K562 (cell line): Measurements from ENCODE around the gene WWP2. TPM values are rescaled to one million over a fixed set of nuclear protein-coding genes. Genes with fewer than 3 reads are reported as not detected.

Experiments
- ATAC-seq: fragments of 200-7000 bp; cut with Tn5 transposase; 3 replicates; pipeline ENCODE4 v1.9.1; 2020; ENCODE audit warnings: moderate library complexity
- BruUV-seq: library from RNA; stranded (reverse); fragments of 400-500 nt; replicated peaks from 2 replicates; lab custom pipeline; 2021; lab: Mats Ljungman, UMichigan
- CTCF ChIA-PET: fragments of 300-600 bp; formaldehyde crosslinking; extraction: SDS; loops from one replicate; lab custom pipeline; 2021; ENCODE audit warnings: low intra/inter-chr PET ratio; lab: Yijun Ruan, JAX
- POLR2A ChIA-PET: fragments of 300-600, 350-650 bp; sonication (Branson Sonifier 250); formaldehyde crosslinking; extraction: SDS; loops from one replicate; lab custom pipeline; 2021; ENCODE audit warnings: antibody characterized with exemption, inconsistent platforms; lab: Yijun Ruan, JAX
- DNase-seq, 4 experiments: peaks; one replicate each; pipeline versions ENCODE4 v3.0.0 to v3.0.0-alpha.2; 2011 to 2018; ENCODE audit warnings: low spot score in 3 of 4, mixed read lengths in 3 of 4; ENCODE audit errors: extremely low read depth in 1 of 4
- FAIRE-seq: peaks from 2 replicates; lab custom pipeline; 2011; peaks lifted over from hg19 to GRCh38; lab: Jason Lieb, UNC
- H2AFZ ChIP-seq: 2 replicates; pipeline ENCODE4 v1.6.0; 2011; ENCODE audit warnings: low read depth, low read length, control low read depth, inconsistent platforms
- H3K27ac ChIP-seq: fragments of 200-600 bp; 3 replicates; pipeline ENCODE4 v1.8.0; 2011; ENCODE audit warnings: low read depth, mild to moderate bottlenecking, control low read depth, inconsistent platforms, low read length, moderate library complexity, mixed read lengths; ENCODE audit errors: extremely low read depth
- H3K27me3 ChIP-seq, 2 experiments: fragments of 300-600 bp in 1 of 2; 2 replicates in 1 of 2; 3 replicates in 1 of 2; pipeline versions ENCODE4 v1.6.0 to v1.8.0; 2011; ENCODE audit warnings: inconsistent platforms in 2 of 2, low read length in 2 of 2, mild to moderate bottlenecking in 1 of 2, mixed read lengths in 1 of 2, moderate library complexity in 1 of 2; ENCODE audit not compliant: control insufficient read depth in 2 of 2, insufficient read depth in 2 of 2
- H3K36me3 ChIP-seq: fragments of 300-600 bp; 3 replicates; pipeline ENCODE4 v1.8.0; 2011; ENCODE audit warnings: mild to moderate bottlenecking, low read length, inconsistent platforms; ENCODE audit not compliant: control insufficient read depth, insufficient read depth
- H3K4me1 ChIP-seq, 2 experiments: fragments of 200-600 bp in 1 of 2; replicated peaks in 1 of 2; 2 replicates in 1 of 2; 3 replicates in 1 of 2; pipeline versions ENCODE4 v1.5.1 to v1.8.0; 2011; ENCODE audit warnings: inconsistent platforms in 2 of 2, low read length in 2 of 2, mild to moderate bottlenecking in 1 of 2, mixed read lengths in 1 of 2, moderate library complexity in 1 of 2; ENCODE audit not compliant: control insufficient read depth in 2 of 2, insufficient read depth in 2 of 2
- H3K4me2 ChIP-seq: 2 replicates; pipeline ENCODE4 v1.6.1; 2011; ENCODE audit warnings: low read length, control low read depth, inconsistent platforms, mixed read lengths; ENCODE audit not compliant: insufficient read depth
- H3K4me3 ChIP-seq: fragments of 200-600 bp; sonication (generic), shearing (Covaris generic); 2 replicates; pipeline ENCODE4 v1.5.1; 2016; ENCODE audit warnings: control low read depth, inconsistent platforms
- H3K79me2 ChIP-seq: fragments of 200-600 bp; 3 replicates; pipeline ENCODE4 v1.8.0; 2011; ENCODE audit warnings: low read length, inconsistent platforms; ENCODE audit not compliant: control insufficient read depth, insufficient read depth
- H3K9ac ChIP-seq, 2 experiments: 2 replicates each; pipeline versions ENCODE4 v1.6.0 to v1.6.1; 2011; ENCODE audit warnings: low read depth in 2 of 2, low read length in 2 of 2, control low read depth in 1 of 2, inconsistent platforms in 1 of 2, mild to moderate bottlenecking in 1 of 2, mixed read lengths in 1 of 2; ENCODE audit not compliant: insufficient read depth in 1 of 2
- H3K9me1 ChIP-seq: one replicate; pipeline ENCODE4 v1.6.0; 2011; ENCODE audit warnings: inconsistent platforms, mild to moderate bottlenecking, low read length, moderate library complexity; ENCODE audit not compliant: control insufficient read depth, insufficient read depth
- H3K9me3 ChIP-seq: replicated peaks from 2 replicates; pipeline ENCODE4 v1.5.1; 2011; ENCODE audit warnings: low read depth, low read length, inconsistent platforms; ENCODE audit not compliant: control insufficient read depth, insufficient read depth
- H4K20me1 ChIP-seq: replicated peaks from 2 replicates; pipeline ENCODE4 v1.6.1; 2011; ENCODE audit warnings: low read length, inconsistent platforms, mixed read lengths; ENCODE audit not compliant: control insufficient read depth, insufficient read depth
- GABPA ChIP-seq: fragments of 200-800 bp; sonication (Bioruptor generic); conservative IDR thresholded peaks from 2 replicates; pipeline ENCODE4 v1.6.1; 2016; ENCODE audit warnings: low read depth, missing genetic modification characterization, missing compliant biosample characterization
- NCOA4 ChIP-seq: fragments of 450-650 bp; IDR thresholded peaks from 2 replicates; pipeline ENCODE4 v1.6.1; 2018; ENCODE audit warnings: mild to moderate bottlenecking; ENCODE audit not compliant: partially characterized antibody
- SMARCB1 ChIP-seq: IDR thresholded peaks from 2 replicates; pipeline ENCODE4 v1.6.1; 2011; ENCODE audit warnings: improper control_type of control experiment, low read depth; ENCODE audit not compliant: insufficient read length
- ZC3H11A ChIP-seq: IDR thresholded peaks from 2 replicates; pipeline ENCODE4 v1.6.1; 2012; ENCODE audit warnings: low read depth, low read length, improper control_type of control experiment
- WGBS: fragments of 100-300 bp; shearing (Covaris generic); methylation state at CpG from one replicate; pipeline ENCODE4 v1.1.6; 2016; ENCODE audit warnings: low coverage, mixed read lengths; ENCODE audit not compliant: insufficient coverage; ENCODE audit errors: missing lambda C conversion rate; 5-methylcytosine and 5-hydroxymethylcytosine counted together
- in situ Hi-C: fragments of 300-500 bp; cut with MboI; formaldehyde crosslinking; loops from 4 replicates; pipeline ENCODE4 v1.15.0; 2018; ENCODE audit warnings: inconsistent platforms, mixed read lengths
- intact Hi-C: fragments of 100-400 bp; cut with micrococcal nuclease; formaldehyde crosslinking; loops from 2 replicates; pipeline ENCODE4 v1.14.2; 2022
- polyA plus RNA-seq, 8 experiments: library from polyadenylated mRNA; depleted of rRNA in 4 of 8; stranded (reverse) in 5 of 8; unstranded in 3 of 8; fragments of >200 nt; fragmentation: Nextera tagmentation in 2 of 8; fragmentation: Illumina TruSeq in 1 of 8; extraction: Ambion mirVana in 2 of 8; extraction: Trizol in 1 of 8; gene quantifications; 2 replicates each; pipeline versions ENCODE4 v1.2.1 to v1.2.3, GENCODE V29; 2011 to 2014; ENCODE audit warnings: inconsistent platforms in 1 of 8, missing spikeins in 1 of 8
- total RNA-seq, 7 experiments: library from RNA; depleted of rRNA in 6 of 7; stranded (reverse); fragments of >200 nt in 6 of 7; fragmentation: Illumina TruSeq in 2 of 7; extraction: Trizol in 2 of 7; gene quantifications; 2 replicates each; pipeline versions ENCODE4 v1.2.1 to v1.2.3, GENCODE V29; 2011 to 2021; ENCODE audit warnings: low replicate concordance in 1 of 7
- TF ChIP-seq, protein P1 (sequence below), 2 experiments: fragments of 450-650 bp; IDR thresholded peaks; 2 replicates each; pipeline ENCODE4 v1.6.1; 2016; ENCODE audit warnings: mild to moderate bottlenecking in 2 of 2, borderline replicate concordance in 1 of 2, low read depth in 1 of 2, moderate library complexity in 1 of 2
- TF ChIP-seq, protein P2 (sequence below): fragments of 450-650 bp; IDR thresholded peaks from 2 replicates; pipeline ENCODE4 v1.6.1; 2016; ENCODE audit warnings: mild to moderate bottlenecking
- TF ChIP-seq, protein P3 (sequence below): fragments of 250-450 bp; sonication (Bioruptor Pico); IDR thresholded peaks from 2 replicates; pipeline ENCODE4 v1.4.0; 2020; ENCODE audit warnings: mild to moderate bottlenecking

Gene WWP2
- total and polyA plus RNA-seq, 9 of the 15 experiments (the other 6 are each of a cell fraction or from before 2014, with no cell fraction given): 1.9 to 34.4 (median 14.6) TPM

DNA sequence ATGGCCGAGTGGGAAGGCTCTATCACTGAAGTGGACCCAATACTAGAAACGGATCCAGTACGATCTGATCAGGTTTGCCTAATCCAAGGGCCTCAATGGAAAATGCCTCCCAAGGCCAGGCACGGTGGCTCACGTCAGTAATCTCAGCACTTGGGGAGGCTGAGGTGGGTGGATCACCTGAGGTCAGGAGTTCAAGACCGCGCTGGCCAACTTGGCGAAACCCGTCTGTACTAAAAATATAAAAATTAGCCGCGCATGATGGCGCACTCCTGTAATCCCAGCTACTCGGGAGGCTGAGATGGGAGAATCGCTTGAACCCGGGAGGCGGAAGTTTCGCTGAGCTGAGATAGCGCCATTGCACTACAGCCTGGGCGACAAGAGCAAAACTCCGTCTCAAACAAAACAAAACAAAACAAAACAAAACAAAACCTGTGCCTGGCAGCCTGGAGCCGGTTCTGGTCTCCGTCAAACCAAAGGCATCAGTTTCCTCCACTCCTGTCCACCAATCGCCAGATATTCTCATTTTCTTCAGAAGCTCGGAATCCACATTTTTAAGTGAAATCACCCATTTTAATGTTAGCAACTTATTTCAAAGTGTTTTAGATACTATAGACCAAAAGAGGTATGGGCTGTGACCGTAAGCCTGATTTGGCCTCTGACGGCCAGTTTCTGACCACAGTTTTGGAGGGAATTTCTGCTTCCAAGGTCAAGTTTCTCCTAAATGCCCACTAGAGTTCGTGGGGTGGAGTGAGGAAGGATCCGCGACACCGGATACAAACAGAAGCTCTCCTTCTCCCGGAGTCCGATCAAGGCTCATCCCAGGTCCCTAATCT lies 36.4 kb upstream of the WWP2 start:
- Histone ChIP-seq H3K4me1 (peaks cover 26 to 44% of the 10 kb centered on the region in 2 experiments; a peak in 4 of 5 replicates), H3K27ac (peak overlapping the region; percentile 97), H3K27me3 (no peaks in the 10 kb centered on the region; a peak in 1 of 5 replicates), H3K9me3 (no peaks in the 10 kb centered on the region), H3K9me1 (no peaks in the 10 kb centered on the region), H4K20me1 (no peaks in the 10 kb centered on the region), H3K36me3 (peaks cover 6% of the 10 kb centered on the region; the same call in 1 of the 3 replicates), H3K4me2 (peak overlapping the region; percentile 99), H3K4me3 (peak overlapping the region; percentile 52), H2AFZ (peak overlapping the region; percentile 96), H3K79me2 (peaks cover 57% of the 10 kb centered on the region), H3K9ac (peak overlapping the region; percentile 89 to 92)
- intact Hi-C loops (no loop called here), in situ Hi-C loops (no loop called here)
- FAIRE-seq (no peak), ATAC-seq (no peak), DNase-seq (peak in 1 of 4 experiments; percentile 50)
- CTCF ChIA-PET: no interaction called here
- TSS peak; percentile 84 for BruUV-seq
- 3% methylated on average over 32 of the region's 32 CpGs for WGBS
- POLR2A ChIA-PET: interaction anchor here (0.7 to 8.6 kb wide), 20 partner anchors 8 to 385 kb away, joined by 3 to 66 read pairs (median 4); partner anchors contain the start of gene NOB1
- TF ChIP-seq, protein P1, sequence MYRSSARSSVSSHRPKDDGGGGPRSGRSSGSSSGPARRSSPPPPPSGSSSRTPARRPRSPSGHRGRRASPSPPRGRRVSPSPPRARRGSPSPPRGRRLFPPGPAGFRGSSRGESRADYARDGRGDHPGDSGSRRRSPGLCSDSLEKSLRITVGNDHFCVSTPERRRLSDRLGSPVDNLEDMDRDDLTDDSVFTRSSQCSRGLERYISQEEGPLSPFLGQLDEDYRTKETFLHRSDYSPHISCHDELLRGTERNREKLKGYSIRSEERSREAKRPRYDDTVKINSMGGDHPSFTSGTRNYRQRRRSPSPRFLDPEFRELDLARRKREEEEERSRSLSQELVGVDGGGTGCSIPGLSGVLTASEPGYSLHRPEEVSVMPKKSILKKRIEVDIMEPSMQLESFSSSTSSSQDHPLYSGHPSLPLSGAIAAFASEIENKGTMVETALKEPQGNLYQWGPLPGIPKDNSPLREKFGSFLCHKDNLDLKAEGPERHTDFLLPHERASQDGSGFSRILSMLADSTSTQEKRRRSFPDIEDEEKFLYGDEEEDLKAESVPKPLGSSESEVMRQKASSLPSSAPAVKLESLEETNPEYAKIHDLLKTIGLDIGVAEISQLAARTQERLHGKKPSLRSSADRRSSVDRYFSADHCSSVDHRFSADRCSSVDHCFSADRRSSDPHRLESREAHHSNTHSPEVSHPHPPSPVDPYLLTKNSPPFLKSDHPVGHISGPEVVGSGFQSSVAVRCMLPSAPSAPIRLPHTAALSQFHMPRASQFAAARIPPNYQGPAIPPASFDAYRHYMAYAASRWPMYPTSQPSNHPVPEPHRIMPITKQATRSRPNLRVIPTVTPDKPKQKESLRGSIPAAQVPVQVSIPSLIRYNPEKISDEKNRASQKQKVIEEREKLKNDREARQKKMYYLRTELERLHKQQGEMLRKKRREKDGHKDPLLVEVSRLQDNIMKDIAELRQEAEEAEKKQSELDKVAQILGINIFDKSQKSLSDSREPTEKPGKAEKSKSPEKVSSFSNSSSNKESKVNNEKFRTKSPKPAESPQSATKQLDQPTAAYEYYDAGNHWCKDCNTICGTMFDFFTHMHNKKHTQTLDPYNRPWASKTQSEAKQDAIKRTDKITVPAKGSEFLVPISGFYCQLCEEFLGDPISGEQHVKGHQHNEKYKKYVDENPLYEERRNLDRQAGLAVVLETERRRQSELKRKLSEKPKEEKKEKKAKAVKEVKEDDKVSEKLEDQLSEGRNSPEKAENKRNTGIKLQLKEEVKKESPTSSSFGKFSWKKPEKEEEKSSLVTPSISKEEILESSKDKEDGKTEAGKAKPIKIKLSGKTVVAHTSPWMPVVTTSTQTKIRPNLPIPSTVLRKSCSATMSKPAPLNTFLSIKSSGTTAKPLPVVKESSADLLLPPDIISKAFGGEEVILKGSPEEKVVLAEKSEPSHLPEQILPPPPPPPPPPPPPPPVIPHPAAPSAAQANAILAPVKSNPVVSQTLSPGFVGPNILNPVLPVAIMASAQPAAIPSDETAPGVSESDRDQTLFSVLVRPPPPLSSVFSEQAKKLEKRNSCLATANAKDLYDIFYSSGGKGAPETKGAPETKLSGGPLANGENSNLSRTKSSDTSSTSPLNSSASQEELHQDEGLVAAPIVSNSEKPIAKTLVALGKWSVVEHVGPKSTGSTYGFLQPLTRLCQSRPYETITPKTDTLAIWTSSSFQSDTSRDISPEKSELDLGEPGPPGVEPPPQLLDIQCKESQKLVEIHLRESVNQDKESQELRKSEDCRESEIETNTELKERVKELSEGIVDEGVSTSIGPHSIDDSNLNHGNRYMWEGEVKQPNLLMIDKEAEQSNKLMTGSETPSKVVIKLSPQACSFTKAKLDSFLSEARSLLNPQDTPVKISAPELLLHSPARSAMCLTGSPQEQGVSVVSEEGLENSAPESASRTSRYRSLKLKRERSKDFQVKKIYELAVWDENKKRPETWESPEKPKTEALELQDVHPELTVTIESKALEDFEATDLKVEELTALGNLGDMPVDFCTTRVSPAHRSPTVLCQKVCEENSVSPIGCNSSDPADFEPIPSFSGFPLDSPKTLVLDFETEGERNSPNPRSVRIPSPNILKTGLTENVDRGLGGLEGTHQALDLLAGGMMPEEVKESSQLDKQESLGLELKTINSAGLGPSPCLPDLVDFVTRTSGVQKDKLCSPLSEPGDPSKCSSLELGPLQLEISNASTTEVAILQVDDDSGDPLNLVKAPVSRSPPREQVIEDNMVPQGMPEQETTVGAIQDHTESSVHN (IDR thresholded peaks at IDR 0.05; ENCODE audit: borderline replicate concordance in 1 of 2, low read depth in 1 of 2): 0 out of 4 replicates have a peak, but pooled peaks of 1 of the 2 experiments have one; percentile 33
- no peak for TF ChIP-seq SMARCB1
- TF ChIP-seq, protein P2, sequence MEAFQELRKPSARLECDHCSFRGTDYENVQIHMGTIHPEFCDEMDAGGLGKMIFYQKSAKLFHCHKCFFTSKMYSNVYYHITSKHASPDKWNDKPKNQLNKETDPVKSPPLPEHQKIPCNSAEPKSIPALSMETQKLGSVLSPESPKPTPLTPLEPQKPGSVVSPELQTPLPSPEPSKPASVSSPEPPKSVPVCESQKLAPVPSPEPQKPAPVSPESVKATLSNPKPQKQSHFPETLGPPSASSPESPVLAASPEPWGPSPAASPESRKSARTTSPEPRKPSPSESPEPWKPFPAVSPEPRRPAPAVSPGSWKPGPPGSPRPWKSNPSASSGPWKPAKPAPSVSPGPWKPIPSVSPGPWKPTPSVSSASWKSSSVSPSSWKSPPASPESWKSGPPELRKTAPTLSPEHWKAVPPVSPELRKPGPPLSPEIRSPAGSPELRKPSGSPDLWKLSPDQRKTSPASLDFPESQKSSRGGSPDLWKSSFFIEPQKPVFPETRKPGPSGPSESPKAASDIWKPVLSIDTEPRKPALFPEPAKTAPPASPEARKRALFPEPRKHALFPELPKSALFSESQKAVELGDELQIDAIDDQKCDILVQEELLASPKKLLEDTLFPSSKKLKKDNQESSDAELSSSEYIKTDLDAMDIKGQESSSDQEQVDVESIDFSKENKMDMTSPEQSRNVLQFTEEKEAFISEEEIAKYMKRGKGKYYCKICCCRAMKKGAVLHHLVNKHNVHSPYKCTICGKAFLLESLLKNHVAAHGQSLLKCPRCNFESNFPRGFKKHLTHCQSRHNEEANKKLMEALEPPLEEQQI: no peak
- no peak for TF ChIP-seq GABPA (tag)
- TF ChIP-seq, protein P3, sequence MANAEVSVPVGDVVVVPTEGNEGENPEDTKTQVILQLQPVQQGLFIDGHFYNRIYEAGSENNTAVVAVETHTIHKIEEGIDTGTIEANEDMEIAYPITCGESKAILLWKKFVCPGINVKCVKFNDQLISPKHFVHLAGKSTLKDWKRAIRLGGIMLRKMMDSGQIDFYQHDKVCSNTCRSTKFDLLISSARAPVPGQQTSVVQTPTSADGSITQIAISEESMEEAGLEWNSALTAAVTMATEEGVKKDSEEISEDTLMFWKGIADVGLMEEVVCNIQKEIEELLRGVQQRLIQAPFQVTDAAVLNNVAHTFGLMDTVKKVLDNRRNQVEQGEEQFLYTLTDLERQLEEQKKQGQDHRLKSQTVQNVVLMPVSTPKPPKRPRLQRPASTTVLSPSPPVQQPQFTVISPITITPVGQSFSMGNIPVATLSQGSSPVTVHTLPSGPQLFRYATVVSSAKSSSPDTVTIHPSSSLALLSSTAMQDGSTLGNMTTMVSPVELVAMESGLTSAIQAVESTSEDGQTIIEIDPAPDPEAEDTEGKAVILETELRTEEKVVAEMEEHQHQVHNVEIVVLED (CRISPR knock-in tag): no peak
- no peak for TF ChIP-seq ZC3H11A
- no peak for TF ChIP-seq NCOA4
